GM21360 (cell line): ENCODE results near the gene ROBO1.

Experiments used
- ATAC-seq: cut with Tn5 transposase; IDR thresholded peaks from one replicate; pipeline ENCODE4 v1.9.1; 2021; ENCODE audit warnings: mild to moderate bottlenecking, moderate library complexity; ENCODE audit not compliant: unreplicated experiment

The ROBO1 gene

DNA sequence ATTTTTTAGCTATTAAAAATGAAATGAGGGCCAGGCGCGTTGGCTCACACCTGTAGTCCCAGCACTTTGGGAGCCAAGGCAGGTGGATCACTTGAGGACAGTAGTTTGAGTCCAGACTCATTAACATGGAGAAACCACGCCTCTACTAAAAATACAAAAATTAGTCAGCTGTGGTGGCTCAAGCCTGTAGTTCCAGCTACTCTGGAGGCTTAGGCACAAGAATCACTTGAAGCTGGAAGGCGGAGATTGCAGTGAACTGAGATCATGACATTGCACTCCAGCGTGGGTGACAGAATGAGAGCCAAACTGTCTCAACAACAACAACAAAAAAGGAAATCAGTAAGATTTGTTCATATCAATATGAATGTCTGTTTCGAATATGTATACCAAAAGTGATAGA, 517.1 kb downstream of the ROBO1 start:
- no peak for ATAC-seq

DNA sequence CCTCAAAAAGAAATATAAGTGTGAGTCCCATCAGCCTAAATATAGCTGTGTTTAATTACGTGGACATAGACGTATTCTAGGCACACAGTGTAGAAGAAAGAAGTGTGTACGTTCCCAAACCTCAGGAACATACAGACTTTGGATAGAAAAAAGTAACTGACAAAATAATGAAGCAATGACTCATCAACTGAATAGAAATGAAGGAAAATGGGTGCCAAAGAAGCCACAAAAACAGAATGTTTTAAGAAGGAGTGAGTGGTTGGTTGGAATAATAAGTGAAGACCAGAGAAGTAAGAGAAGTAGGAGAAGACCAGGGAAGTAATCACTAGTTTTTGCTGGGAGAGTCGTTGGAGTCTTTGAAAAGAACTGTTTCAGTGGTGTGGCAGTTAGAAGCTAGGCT, 518.1 kb downstream of the ROBO1 start:
- no peak for ATAC-seq

DNA sequence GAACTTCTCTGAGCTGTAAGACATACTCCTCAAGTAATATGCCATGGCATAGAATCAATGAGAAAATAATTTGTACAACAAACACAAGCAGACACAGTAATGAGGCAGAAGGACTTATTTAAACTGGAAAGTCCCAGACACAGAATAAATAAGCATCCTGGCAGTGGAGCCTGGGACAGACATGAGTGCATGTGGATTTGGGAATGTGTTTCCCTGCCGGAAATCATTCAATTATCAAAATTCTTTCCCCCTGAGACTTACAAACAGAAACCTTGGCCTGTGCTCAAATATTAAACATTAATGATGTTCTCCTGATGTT, 520.1 kb downstream of the ROBO1 start:
- ATAC-seq, result no peak

DNA sequence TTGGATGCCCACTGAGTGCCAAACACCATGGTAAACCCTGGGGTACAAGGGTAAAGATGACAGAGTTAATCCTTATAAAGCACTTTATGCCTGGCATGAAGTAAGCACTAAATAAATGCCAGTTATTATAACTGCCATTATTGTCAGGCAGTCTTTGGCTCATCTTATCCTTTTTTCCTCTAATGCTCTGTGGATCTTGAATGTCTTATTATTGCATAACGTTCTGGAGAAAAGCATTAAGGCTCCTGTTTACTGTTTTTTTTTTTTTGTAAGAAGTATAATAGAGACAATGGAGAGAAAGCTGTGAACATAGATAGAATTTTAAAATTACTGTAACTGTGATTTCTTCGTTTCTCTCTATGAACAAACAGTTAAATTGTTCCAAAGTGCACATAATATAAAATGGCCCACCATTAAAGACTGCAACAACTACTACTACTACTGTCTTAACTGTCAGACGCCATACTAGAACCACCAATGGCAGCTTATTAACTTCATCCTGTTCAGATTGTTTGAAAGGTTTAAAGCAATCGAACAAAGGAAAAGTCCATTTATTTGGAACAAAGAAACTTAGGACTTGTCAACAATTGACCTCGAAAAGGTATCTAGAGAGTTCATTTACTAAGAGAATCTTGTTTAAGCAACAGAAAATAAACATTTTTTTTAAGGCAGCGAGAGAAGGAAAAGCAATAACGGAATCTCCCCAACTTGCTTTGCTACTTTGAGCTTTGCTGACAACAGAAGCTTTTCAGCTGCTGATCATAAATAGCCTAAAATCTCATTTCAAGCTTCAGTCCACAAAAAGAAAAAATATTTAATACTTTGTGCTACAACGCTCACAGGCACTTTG, 520.7 kb downstream of the ROBO1 start:
- ATAC-seq, result no peak

DNA sequence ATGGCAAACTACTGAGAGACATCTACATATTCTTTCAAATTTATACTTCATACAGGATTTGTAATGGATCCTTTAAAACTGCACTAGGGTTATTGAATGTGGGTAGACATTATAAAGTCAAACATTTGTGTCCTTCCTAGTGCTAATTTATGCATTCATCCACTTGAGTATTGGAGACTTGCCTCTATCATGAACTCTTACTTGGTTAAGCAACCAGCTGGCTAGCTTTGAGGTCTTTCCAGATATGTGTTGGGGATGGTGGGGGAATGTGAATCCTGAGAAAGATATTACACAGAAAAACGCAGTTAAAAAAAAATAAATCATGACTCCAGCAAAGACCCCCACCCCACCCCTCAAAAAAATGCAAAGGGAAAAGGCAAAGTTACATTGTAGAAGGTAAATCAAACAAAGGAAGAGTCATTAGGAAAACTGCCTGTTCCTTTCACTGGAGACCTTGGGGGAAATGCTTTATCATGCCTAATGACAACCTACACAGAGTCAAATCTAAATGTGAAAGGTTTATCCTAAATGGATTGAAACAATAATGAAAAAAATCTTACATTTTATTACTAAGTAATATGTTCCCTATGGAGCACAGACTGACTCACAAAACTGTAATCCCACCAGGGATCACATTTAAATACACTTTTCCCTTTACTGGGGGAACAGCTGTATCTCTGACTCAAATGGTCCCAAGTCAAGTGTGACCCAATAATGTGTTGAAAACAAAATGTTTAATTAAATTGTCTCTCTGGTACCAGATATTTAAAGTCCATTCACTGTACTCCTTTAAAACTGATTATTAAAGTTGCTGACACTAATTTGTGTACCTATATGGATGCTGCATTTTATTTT, 522.3 kb downstream of the ROBO1 start:
- no peak for ATAC-seq

DNA sequence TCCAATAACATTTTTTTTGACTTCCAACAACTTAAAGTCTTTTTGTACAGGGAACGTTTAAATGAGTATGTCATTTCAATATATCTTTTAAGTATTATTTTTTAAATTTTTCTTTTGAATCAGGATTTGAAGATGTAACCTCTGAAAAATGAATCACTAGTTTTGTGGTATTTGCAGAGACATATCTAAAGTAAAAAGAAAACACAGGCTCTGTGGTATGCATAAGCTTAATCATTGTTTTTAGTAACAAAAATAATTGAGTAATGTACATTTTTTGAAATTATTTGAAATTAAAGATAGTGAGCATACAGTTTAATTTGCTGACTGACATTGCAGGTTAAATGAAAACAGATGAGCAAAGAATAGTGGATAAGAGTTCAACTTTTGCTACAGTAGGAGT, 531.3 kb downstream of the ROBO1 start:
- ATAC-seq, result no peak

DNA sequence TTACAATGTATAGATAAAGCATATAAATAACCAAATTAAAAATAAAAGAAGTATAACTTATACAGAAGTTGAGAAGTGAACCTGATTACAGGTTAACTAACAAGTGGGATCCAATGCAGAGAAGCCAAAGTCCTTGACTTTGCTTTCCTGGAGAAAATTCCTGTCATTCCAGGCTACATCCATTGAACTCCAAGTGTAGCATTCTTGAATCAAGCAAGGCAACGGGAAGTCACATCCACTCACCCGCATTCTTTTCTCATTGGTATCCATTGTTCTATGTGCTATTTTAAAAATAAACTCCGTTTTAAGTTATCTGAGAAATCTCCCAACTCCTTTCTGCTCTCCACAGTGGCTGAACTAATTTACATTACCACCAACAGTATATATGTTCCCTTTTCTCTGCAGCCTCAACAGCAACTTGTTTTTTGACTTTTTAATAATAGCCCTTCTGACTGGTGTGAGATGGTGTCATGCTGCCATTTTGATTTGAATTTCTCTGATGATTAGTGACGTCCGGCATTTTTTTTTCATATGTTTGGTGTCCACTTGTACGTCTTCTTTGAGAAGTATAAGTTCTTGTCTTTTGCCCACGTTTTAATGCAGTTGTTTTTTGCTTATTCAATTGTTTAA, 534.3 kb downstream of the ROBO1 start:
- no peak for ATAC-seq

DNA sequence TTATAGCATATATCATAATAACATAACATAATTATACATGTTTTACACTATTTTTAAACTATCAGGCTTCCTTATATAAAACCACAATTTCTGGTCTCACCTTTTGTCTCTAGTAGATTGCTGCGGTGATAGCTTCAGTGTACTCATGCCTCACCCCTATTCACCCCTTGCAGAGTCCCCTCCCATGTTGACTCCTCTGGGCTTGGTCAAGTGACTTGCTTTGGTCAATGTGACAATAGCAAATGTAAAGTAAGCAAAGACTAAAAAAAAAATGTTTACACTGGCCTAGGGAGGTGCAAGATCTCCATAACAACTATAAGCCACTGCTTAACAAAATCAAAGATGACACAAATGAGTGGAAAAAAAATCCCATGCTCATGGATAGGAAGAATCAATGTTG, 537.5 kb downstream of the ROBO1 start:
- no peak for ATAC-seq

DNA sequence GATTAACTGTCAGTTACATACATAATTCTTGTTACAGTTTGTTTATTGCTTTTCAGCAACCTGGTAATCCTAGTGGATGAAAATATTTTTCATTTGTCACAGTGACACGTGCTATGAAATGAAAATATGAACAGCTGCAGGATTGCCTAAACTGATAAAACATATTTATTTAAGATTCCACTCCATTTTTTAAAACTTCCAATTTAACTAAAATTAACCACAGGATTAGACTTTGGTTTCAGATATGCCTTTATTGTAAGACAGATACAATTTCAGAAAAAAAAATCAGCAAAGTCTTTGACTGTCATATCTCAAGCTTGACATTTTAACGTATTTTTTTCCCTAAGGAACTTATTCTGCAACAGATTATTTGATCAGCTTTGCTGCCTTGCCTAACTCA, 550.7 kb downstream of the ROBO1 start:
- no peak for ATAC-seq

DNA sequence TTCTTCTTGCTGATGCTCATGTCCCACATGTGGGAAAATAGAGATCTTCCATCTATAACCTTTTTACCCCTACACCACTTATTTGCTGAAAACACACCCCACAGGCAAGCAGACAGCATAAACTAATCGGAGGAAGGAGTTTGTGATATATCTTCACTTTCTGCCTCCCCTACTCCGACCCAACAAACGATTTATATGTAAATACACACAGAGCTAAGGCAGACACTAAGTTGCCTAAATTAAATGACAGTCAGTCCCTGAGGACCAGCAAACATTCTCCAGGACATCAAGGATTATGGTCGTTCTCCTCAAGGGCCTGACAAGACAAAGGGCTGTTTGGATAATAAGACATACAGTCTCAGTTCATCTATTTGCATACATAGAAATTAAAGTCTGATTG, 552.5 kb downstream of the ROBO1 start:
- ATAC-seq, result no peak

DNA sequence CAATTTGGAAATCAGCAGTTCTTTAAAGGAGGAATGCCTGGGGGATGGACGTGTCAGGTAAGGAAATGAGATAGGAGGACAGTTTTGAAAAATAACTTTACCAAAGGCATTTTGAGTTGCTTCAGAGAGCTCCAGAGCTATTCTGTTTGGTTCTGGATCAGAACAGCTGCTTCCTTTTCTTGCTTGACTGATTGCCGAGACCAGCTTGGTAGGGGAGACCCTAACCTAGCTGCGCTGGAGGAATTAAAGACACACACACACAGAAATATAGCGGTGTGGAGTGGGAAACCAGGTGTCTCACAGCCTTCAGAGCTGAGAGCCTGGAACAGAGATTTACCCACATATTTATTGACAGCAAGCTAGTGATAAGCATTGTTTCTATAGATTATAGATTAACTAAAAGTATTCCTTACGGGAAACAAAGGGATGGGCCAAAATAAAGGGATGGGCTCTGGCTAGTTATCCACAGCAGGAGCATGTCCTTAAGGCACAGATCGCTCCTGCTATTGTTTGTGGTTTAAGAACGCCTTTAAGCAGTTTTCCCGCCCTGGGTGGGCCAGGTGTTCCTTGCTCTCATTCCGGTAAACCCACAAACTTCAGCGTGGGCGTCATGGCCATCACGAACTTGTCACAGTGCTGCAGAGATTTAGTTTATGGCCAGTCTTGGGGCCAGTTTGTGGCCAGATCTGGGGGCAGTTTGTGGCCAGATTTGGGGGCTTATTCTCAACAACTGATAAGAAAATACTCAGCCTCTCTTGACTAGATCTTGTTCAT, 556.0 kb downstream of the ROBO1 start:
- ATAC-seq, result no peak

DNA sequence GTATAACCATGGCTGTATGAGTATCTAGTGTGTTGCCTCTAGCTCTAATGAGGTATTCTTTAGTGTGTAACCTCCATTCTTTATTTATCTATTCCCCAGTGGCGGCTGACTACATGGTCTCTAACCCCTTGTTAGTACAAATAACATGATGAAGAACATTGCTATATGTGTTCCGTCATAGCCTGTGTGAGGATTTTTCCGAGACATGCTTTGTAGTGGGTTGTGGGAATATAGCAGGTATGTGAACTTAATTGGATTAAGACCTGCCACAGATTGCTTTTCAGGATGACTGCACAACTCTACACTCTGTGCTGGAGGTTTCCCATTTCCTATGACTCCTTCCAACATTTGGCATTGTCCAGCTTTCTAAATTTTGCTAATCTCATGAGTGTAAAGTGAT, 563.4 kb downstream of the ROBO1 start:
- ATAC-seq, result no peak

DNA sequence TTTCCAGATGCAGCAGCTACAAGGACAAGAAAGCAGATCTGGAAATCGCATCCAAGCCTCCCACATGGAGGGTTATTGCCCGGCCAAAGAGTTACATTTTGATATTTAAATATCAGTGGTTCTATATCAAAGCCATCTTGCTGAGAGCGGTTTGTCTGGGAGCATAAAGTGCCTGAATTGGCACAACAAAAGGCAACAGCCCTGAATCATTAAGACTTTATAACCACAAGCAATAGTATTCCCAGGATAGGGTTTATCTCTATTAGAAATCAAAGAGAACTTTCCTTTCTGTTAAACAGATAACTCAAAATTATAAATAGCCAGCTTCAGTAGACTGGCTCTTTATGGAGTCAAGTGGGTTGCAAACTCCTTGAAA, 564.7 kb downstream of the ROBO1 start:
- no peak for ATAC-seq

DNA sequence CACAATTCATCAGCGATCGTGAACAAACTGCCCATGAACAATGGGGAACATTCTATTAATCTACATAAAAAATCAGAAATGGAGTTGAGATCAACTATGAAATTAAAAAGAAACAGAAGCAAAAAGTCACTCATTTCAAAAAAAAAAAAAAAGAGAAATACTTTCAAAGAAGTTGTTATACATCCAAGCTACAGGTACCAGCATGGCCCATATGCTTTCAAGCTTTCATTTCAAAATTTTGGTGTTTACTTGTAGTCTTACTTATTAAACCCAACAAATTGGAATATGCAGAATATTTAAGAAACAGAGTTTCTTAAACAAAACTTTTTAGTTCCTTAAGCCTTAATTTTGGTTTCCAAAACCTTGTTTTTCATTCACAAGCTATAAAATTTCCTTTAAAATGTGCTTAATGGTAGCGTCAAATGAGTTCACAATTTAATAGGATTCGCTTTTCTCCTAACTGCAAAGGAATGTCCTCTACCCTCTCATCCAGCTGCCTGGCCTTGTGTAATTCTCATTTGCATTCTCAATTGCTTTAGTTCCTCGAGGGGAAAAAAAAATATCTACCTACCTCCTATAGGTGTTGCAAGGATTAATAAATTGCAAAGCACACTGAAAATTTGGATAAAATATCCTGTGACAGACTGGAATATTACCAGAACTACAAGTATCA, 565.2 kb downstream of the ROBO1 start:
- ATAC-seq, result no peak

DNA sequence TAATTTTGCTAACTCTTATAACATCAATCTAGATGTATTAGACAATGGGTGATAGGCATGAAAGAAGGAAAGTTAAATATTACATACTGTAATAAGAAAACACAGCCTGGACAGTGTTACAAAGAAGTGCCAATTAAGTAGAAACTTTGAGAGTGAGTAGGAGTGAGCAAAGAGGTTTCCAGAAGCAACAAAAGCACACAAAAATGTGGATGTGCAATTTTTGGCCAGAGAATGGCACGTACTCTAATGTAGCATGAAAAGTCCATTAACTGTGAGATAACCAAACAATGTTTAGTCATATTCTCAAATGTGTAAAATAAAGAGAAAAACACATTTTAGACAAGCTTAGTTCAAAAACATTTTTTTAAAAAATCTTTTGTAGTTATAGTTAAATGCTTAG, 567.3 kb downstream of the ROBO1 start:
- no peak for ATAC-seq

DNA sequence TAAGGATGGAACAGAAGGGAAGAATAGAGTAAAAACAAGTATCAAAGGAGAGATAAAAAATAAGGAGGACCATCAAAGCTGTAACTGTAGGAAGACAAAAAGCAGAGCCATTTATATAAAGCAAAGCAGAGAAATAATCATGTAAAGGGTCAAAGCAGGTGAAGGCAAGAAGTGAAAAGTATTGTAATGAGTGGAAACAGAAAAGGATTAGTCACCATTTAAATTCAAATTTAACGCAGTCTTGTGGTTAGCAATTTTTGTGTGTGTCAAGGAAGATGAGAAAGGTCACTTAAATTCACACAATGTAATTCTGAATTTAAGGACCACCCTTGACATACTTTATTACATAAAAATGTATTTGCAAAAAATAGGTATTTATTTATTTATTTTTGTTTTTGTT, 567.8 kb downstream of the ROBO1 start:
- ATAC-seq, result no peak

DNA sequence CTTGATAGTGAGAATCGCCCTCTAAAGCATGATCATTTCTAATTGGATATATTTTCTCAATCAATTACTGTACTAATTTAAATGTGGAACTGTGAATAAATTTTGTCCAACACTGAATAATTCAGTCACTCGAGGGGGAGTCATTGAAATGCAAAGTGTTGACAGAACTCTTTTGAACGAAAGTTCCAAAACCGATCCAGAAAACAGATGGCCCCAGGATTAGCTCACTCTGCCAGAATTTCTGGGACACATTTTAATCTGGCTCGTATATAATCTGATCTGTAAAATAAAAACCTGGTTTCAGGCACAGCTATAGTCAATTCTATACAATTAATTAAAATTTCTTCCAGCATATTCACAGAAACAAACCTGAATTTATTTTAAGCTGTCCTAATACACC, 580.4 kb downstream of the ROBO1 start:
- ATAC-seq, result no peak

DNA sequence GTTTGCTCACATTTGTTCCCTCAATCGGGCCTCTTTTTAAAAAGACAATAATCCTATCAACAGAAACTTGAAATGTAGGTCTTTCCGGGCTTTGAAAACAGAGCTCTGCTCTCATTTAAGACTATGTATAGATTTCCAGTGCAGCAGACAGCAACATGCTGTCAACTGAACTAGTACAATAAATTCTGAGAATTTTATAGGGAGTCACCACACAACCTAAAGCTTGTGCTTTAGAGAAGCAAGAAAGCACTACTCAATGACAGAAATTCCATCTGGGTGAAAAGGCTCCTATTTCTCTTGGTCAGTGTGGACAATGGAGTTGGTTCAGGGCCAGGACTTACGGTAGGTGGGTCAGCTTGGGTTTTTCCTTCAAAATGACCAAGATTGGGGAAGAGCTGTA, 583.5 kb downstream of the ROBO1 start:
- ATAC-seq, result no peak

DNA sequence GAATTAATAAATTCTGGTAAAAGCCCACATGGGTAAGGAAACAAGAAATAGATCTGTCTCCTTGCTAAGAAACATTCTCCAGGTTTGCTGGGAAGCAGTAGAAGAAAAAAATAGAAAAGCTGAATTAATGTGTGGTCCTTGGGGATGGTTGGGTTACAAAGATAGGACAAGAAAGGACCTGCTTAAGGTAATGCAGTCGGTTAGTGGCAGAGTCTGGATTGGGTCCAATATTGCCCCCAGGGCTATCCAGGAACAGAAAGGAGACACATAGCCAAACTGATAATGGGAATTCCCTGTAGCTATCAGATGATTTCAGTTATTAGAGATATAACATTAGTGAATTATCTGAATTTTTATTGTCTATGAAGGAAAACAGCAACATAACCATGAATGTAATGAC, 584.3 kb downstream of the ROBO1 start:
- no peak for ATAC-seq

DNA sequence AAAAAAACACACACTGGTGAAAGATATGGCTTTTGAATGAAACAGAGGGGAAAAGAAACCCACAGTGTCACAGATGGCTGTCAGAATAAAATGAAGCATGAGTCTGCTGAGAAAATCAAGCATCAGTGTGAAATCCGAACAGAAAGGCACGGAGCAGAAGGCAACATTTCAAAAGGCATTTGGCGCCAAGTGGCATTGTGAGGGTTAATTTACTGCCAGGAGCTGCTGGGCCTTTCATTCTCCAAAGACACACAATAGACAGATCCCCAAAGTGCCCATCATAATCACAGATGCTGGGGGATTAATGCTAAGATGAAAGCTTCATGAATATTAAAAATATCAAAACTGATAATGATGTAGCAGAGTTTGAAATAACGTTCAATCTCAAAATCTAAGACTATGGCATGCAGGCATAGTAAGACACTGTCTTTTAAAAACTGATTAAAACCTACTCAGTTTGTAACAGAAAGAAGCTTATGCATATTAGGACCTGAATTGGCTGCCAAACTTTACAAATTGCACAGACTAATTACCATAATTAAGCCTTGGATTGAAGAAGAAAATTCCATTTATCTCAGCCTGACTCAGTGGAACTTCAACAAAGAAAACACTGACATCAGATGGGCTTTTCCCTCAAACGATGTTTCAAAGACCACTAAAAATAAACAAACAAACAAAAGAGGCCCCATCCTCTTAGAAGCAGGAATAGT, 589.2 kb downstream of the ROBO1 start:
- no peak for ATAC-seq
